Head of caudate nucleus (tissue), 42 donors: ENCODE results near the gene ATP2A1.

Experiments used
- DNase-seq, 42 donors: peaks; one replicate each; pipeline versions ENCODE4 v3.0.0 to v3.0.0-alpha.2; 2020 to 2021; ENCODE audit warnings: mixed read lengths in 7 of 42
- intact Hi-C: fragments of 100-400 bp; cut with DNase I; formaldehyde crosslinking; loops from one replicate; pipeline ENCODE4 v1.15.0; 2022

ATP2A1 gene

GRCh38 chr16:28950648-28951409 lies 72.5 kb downstream of the ATP2A1 start, which contains the start of gene NFATC2IP:
NFATC2IP (plus strand) TSS chr16:28950937; CDS start chr16:28951012, 75 bp downstream.
- intact Hi-C loops = loop anchor here (2.0 to 5.0 kb wide), 2 partner anchors 26 to 89 kb away; partner anchors contain the start of genes RABEP2 and SH2B1

GRCh38 chr16:28951410-28951943 lies 73.2 kb downstream of the ATP2A1 start:
- DNase-seq = peak in 7 of 42 donors; percentile 5 to 44 (median 15)
- intact Hi-C loops = loop anchor here (2.0 to 5.0 kb wide), 2 partner anchors 27 to 89 kb away; partner anchors contain the start of genes RABEP2 and SH2B1

More at GRCh38 chr16:28950648-28951409, 72.5 kb downstream of the ATP2A1 start, which contains the start of gene NFATC2IP:
- peak; percentile 99 to 100 (median 100) for DNase-seq
